GM11168 (cell line): ENCODE data around the gene CSF1R.

Source experiments
- in situ Hi-C: fragments of 300-500 bp; cut with MboI; formaldehyde crosslinking; loops from one replicate; pipeline ENCODE4 v1.12.0; 2022; ENCODE audit warnings: low sequenced_read_pairs; ENCODE audit not compliant: unreplicated experiment

Gene CSF1R

GRCh38 chr5:150121448-150122157, 35.2 kb upstream of the CSF1R start:
- in situ Hi-C loops, result no loop called here

- in situ Hi-C loops, result no loop called here
Observed at GRCh38 chr5:150120617-150121447, 34.5 kb upstream of the CSF1R start.

GRCh38 chr5:150120062-150120441, 33.7 kb upstream of the CSF1R start:
- in situ Hi-C loops, result no loop called here

GRCh38 chr5:150119421-150120061, 33.2 kb upstream of the CSF1R start:
- in situ Hi-C loops, result no loop called here

- in situ Hi-C loops, result no loop called here
Observed at GRCh38 chr5:150118561-150119229, 32.3 kb upstream of the CSF1R start.

GRCh38 chr5:150117945-150118560, 31.7 kb upstream of the CSF1R start:
- in situ Hi-C loops, result no loop called here

GRCh38 chr5:150116667-150117400, 30.5 kb upstream of the CSF1R start:
- in situ Hi-C loops, result no loop called here

- in situ Hi-C loops, result no loop called here
Observed at GRCh38 chr5:150114773-150115408, 28.5 kb upstream of the CSF1R start.

- in situ Hi-C loops, result no loop called here
Observed at GRCh38 chr5:150114102-150114641, 27.8 kb upstream of the CSF1R start.

GRCh38 chr5:150113047-150113744, 26.8 kb upstream of the CSF1R start:
- in situ Hi-C loops, result no loop called here

- in situ Hi-C loops, result no loop called here
Observed at GRCh38 chr5:150112201-150113046, 26.1 kb upstream of the CSF1R start.

GRCh38 chr5:150111122-150111521, 24.8 kb upstream of the CSF1R start:
- in situ Hi-C loops, result no loop called here

- in situ Hi-C loops, result no loop called here
Observed at GRCh38 chr5:150109921-150110320, 23.6 kb upstream of the CSF1R start.

GRCh38 chr5:150108711-150109514, 22.6 kb upstream of the CSF1R start:
- in situ Hi-C loops, result no loop called here

GRCh38 chr5:150107909-150108447, 21.6 kb upstream of the CSF1R start:
- in situ Hi-C loops, result no loop called here

GRCh38 chr5:150106674-150107426, 20.5 kb upstream of the CSF1R start:
- in situ Hi-C loops, result no loop called here
